ENCODE data around the gene SAP130.

- TF ChIP-seq CTCF (conservative IDR thresholded peaks at IDR 0.05; ENCODE audit: low read depth, low read length) (no peak), POLR2A (IDR thresholded peaks at IDR 0.05; ENCODE audit: low read depth, low read length) (no peak), MAZ (IDR thresholded peaks at IDR 0.05; ENCODE audit: borderline replicate concordance, low read depth, low read length) (no peak), MXI1 (IDR thresholded peaks at IDR 0.05; ENCODE audit: borderline replicate concordance, low read depth, low read length) (no peak), CEBPB (IDR thresholded peaks at IDR 0.05; ENCODE audit: low read depth, low read length) (no peak), FOS (IDR thresholded peaks at IDR 0.05; ENCODE audit: low read depth, low read length) (no peak), ELK1 (IDR thresholded peaks at IDR 0.05; ENCODE audit: borderline replicate concordance, low read depth, low read length) (no peak), SMC3 (IDR thresholded peaks at IDR 0.05; ENCODE audit: low read depth, low read length) (no peak), RFX5 (IDR thresholded peaks at IDR 0.05; ENCODE audit: low read depth, low read length) (no peak), RAD21 (IDR thresholded peaks at IDR 0.05; ENCODE audit: low read length) (no peak)
Measured at GRCh38 chr2:127995725-127996124, 32.1 kb downstream of the SAP130 start.

Data from IMR-90 (cell line).